Measurements from ENCODE around the gene MFAP3L. TPM values are rescaled to one million over a fixed set of nuclear protein-coding genes. Genes with fewer than 3 reads are reported as not detected.

Gene MFAP3L
- total RNA-seq, 1 experiment from 2014 or later, result 5.1 TPM

DNA sequence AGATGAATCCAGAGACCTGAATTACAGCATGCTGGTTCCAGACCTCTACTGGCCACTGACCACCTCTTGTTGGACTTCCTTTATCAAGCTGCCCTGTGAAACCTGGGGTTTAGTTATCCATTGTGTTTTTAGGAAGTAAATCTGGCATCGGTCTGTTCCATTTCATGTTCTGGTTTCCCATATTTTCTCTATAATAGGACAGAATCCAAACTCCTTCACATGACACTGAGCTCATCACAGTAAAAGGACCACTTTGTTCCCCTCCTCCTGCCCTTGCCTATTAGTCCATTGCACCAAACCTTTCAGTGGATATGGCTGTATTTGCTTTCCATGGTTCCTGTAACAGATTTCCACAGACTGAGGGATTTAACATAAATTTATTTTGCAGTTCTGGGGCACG lies 4.0 kb downstream of the MFAP3L start:
- H3K79me1 ChIP-seq (ENCODE audit: insufficient read depth, low read depth, low read length, poor library complexity, severe bottlenecking), result no peaks in the 10 kb centered on the region
- no peak overlapping the region for H4K91ac ChIP-seq (ENCODE audit: insufficient read length, low read depth, low read length)
- H2BK12ac ChIP-seq (ENCODE audit: insufficient read length, low read depth, low read length), result no peak overlapping the region

More for the DNA sequence above, 4.0 kb downstream of the MFAP3L start:
- H3K56ac ChIP-seq (ENCODE audit: insufficient read length, low read depth, low read length), result no peak overlapping the region
- H3K4ac ChIP-seq (ENCODE audit: low read depth, low read length), result no peak overlapping the region
- no peaks in the 10 kb centered on the region for H3K4me1 ChIP-seq (ENCODE audit: insufficient read depth, low read length)
- no peak overlapping the region for H2AFZ ChIP-seq (ENCODE audit: low read length)
- 0 out of 7 replicates have a peak, but pooled peaks cover 0 to 2% (median 0%) of the 10 kb centered on the region in 3 experiments for H3K36me3 Mint-ChIP-seq (ENCODE audit: insufficient read depth in 1 of 3, low read depth in 3 of 3)
- H4K5ac ChIP-seq (ENCODE audit: insufficient read length, low read depth, low read length), result no peak overlapping the region
- no peaks in the 10 kb centered on the region for H4K20me1 ChIP-seq (ENCODE audit: control insufficient read depth, insufficient read depth, insufficient read length)
- no peak overlapping the region for H2BK20ac ChIP-seq (ENCODE audit: low read depth, low read length, poor library complexity, severe bottlenecking)
- TF ChIP-seq, protein P1, sequence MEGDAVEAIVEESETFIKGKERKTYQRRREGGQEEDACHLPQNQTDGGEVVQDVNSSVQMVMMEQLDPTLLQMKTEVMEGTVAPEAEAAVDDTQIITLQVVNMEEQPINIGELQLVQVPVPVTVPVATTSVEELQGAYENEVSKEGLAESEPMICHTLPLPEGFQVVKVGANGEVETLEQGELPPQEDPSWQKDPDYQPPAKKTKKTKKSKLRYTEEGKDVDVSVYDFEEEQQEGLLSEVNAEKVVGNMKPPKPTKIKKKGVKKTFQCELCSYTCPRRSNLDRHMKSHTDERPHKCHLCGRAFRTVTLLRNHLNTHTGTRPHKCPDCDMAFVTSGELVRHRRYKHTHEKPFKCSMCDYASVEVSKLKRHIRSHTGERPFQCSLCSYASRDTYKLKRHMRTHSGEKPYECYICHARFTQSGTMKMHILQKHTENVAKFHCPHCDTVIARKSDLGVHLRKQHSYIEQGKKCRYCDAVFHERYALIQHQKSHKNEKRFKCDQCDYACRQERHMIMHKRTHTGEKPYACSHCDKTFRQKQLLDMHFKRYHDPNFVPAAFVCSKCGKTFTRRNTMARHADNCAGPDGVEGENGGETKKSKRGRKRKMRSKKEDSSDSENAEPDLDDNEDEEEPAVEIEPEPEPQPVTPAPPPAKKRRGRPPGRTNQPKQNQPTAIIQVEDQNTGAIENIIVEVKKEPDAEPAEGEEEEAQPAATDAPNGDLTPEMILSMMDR (conservative IDR thresholded peaks at IDR 0.05), result no peak
- H3K27me3 Mint-ChIP-seq (ENCODE audit: low read depth), result peaks cover 21% of the 10 kb centered on the region
- H3K23me2 ChIP-seq (ENCODE audit: insufficient read length, low read depth, low read length, poor library complexity, severe bottlenecking), result peaks cover 10% of the 10 kb centered on the region
- no CpG with 5 or more reads among the region's 2 CpGs for WGBS (ENCODE audit: extremely low coverage, insufficient read length, low lambda C conversion rate)
- H3K79me2 ChIP-seq (ENCODE audit: insufficient read depth, low read length), result peaks cover 2% of the 10 kb centered on the region; the same call in 1 of the 2 replicates
- no peak overlapping the region for H3K9ac ChIP-seq (ENCODE audit: extremely low read depth, insufficient read length, low read length)
- DNase-seq, result no peak
- H3K4me2 ChIP-seq (ENCODE audit: insufficient read depth, insufficient read length, low read length), result no peak overlapping the region
- no peaks in the 10 kb centered on the region; the same call in 1 of the 2 replicates for H3K27me3 ChIP-seq (ENCODE audit: insufficient read depth, low read length)
- no peaks in the 10 kb centered on the region; a peak in 1 of 5 replicates for H3K9me3 Mint-ChIP-seq
- H2BK120ac ChIP-seq (ENCODE audit: low read depth, low read length, poor library complexity, severe bottlenecking), result no peak overlapping the region
- no peak overlapping the region for H2BK5ac ChIP-seq (ENCODE audit: insufficient read length, low read length)
- no peak overlapping the region for H3K23ac ChIP-seq (ENCODE audit: insufficient read length, low read depth, low read length)
- H3K14ac ChIP-seq (ENCODE audit: insufficient read depth, low read length), result no peak overlapping the region
- no peak overlapping the region for H2AK5ac ChIP-seq (ENCODE audit: insufficient read length, low read length)
- H3K18ac ChIP-seq (ENCODE audit: insufficient read length, low read depth, low read length), result no peak overlapping the region
- H3K4me3 Mint-ChIP-seq, result no peak overlapping the region
- no peak overlapping the region for H3T11ph ChIP-seq (ENCODE audit: low read length)
- H3K27ac ChIP-seq (ENCODE audit: insufficient read length, low read depth, low read length), result no peak overlapping the region
- no peak overlapping the region for H4K8ac ChIP-seq (replicated peaks; ENCODE audit: insufficient read length, low read depth, low read length)
- no peak overlapping the region for H2BK15ac ChIP-seq (ENCODE audit: low read depth, low read length)
- H3K9me3 ChIP-seq (ENCODE audit: control insufficient read depth, low read depth, low read length), result no peaks in the 10 kb centered on the region
- H3K27ac Mint-ChIP-seq, result no peak overlapping the region
- H3K4me1 Mint-ChIP-seq, result peaks cover 7 to 8% of the 10 kb centered on the region in 2 experiments; a peak in 3 of 4 replicates

Data from H9 (cell line).